T follicular helper cell (primary cell): ENCODE results near the gene TRPM2.

ENCODE experiments used
- DNase-seq: peaks from one replicate; pipeline ENCODE4 v3.0.0-alpha.2; 2020; ENCODE audit warnings: low read depth

The TRPM2 gene

DNA sequence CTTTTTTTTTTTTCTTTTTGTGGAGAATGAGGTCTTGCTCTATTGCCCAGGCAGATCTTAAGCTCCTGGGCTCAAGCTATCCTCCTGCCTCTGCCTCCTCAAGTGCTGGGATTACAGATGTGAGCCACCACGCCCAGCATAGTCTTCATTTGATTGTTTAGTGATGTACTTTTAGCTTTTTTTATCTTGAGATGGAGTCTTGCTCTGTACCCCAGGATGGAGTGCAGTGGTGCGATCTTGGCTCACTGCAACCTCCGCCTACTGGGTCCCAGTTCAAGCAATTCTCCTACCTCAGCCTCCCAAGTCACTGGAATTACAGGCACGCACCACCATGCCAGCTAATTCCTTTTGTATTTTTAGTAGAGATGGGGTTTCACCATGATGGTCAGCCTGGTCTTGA lies 77.9 kb downstream of the TRPM2 start:
- DNase-seq: no peak

DNA sequence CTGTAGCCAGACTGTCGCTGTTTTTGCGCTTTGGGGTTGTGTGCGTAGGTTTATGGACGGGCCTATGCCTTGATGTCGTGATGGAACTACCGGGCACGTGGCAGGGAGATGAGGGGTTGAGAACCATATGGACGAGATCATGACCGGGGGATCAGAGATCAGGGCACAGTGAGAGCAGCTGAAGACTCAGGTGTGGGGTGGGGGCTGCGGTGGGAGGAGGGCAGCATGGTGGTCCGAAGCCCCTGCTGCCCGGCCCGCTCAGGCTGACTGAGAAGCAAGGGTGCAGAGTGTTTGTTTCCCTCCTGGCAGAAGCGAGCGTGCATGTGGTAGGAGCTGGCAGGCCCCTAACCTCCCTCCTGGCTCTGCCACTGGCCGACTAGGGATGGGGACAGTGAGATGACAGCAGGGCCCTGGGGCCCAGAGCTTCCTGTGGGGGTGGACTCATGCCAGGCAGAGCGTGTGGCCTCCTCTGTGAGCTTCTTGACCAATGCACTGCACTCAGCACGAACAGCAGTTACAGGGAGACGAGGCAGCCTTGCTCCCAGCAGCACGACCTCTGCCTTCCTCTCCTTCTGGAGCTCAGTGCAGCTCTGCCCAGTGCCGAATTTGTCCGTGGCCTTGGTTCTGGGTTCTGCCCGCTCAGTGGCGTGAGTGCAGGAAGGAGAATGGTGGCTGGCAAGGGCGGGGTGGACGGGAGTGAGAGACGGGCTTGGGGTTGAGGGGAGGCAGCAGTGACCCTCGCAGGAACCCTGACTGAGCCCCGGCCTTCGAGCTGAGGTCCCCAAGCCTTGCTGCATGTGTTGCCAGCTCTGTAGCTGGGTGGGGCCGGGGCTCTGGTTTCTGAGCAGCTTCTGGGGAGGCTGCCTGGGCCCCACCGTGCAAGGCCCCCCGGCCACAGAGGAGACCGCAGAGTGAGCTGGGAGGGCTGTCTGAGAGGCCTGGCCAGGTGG lies 79.7 kb downstream of the TRPM2 start:
- DNase-seq: no peak

DNA sequence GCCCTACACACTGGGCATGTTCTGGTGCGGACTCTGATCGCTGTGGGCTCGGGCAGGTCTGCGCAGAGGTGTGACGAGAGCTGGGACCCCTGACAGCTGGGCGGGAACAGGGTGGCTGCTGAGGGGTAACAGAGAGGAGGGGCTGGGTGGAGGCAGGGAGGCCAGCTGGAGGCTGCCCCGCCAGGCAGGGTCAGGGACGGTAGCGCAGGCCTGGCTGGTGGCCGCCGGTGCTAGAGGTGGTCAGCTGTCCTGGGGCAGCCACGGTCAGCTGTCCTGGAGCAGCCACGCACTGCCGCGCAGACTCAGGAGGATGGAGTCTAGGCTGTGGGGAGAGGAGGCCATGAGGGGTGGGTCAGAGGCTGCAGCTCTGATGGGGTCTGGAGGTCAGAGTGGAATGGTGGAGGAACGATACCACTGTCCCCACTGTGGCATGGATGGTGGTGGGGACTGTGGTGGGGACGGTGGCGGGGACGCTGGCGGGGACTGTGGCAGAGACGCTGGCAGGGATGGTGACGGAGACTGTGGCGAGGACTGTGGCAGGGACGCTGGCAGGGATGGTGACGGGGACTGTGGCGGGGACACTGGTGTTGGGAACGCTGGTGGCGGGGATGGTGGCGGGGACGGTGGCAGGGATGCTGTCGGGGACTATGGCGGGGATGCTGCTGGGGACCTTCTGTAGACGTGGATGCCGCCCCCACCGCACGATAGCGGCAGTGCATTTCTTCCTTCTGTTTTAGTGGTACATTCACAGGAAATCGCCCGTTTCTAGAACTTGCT lies 80.6 kb downstream of the TRPM2 start:
- no peak for DNase-seq

DNA sequence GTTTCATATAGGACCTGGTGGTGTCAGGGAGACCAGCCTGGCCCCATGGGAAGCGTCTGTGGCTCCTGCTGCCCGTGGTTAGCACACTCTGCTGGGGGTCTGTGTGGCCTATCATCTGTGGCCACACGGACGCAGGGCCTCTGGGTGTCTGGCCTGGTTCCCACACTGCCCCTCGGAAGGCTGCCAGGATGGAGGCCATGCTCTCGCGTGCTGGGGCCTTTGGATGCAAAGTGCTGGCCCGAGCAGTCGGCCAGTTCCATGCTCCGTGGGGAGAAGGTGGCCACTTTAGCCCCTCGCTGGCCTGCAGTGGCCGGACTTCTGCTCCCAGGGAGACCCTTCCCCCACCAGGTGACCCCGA lies 81.1 kb downstream of the TRPM2 start:
- DNase-seq: no peak

DNA sequence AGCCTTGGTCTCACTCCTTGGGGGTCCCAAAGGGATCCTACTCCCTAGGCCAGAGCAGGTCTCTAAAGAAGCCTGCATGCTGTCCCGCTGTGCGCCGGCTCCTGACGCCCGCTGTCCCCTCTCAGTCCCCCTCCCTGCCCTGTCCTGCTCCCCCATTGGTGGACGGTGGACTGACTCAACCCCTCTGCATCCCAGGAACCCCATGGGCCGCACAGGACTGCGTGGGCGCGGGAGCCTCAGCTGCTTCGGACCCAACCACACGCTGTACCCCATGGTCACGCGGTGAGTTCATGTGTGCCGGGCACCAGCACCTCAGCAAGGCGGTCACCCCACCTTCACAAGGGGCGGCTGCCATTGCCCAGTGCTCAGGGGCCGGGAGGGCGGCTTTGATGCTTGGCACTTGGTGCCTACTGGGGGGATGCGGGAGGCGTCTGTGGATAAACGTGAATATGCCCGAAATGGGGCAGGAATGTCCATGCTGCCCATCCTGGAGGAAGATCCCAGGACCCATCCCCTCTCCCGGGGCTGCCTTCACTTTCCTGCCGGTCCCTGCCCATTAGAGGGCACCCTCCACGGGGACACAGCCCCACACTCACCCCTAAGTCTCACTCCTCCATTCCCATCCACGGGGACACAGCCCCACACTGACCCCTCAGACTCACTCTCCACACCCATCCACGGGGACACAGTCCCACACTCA lies 81.7 kb downstream of the TRPM2 start:
- DNase-seq: no peak

DNA sequence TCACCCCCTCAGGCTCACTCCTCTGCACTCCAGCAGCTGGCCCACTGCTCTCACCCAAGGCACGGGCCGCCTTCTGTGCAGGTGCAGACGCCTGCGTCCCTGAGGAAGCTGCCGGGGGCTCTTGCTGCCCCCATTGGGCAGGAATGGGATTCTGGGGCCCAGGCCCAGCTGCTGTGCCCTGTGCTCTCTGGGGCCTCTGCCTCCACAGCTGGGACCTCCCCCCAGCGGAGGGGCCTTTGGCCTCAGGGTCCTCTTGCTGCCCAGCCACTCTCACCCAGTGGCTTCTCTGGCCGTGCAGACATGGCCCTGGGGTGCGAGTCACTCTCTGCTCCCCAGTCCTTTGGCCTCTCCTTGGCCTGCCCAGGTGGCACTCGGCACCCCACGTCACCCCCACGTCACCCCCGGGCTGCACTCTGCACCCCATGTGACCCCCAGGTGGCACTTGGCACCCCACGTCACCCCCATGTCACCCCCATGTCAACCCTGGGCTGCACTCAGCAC lies 82.7 kb downstream of the TRPM2 start:
- DNase-seq: no peak

DNA sequence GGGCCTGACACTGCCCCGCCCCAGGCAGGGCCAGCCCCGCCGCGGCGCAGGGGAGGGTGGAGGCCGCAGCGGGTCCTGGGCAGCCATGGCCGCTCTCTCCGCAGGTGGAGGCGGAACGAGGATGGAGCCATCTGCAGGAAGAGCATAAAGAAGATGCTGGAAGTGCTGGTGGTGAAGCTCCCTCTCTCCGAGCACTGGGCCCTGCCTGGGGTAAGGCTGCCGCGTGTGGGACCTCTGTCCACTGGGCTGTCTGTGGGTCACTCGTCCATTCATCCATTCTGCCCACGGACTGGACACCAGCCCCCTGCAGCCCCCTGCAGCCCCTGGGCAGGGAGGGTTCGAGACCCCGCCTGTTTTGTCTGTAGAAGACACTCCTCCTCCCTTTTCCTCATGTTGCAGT lies 83.5 kb downstream of the TRPM2 start:
- no peak for DNase-seq

DNA sequence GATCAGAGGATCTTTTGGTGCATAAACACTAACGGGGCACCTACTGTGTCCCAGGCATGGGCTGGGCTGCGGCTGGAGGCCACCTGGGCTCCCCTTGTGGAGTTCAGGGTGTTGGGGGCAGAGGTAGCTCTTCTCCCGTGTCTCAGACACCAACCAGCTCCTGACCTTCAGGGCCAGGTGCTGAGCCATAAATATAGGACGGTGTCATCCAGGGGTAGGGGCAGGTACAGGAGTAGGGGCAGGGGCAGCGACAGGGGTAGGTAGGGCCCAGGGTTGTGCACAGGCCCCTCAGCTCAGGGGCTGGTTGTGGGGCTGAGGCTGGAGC lies 83.9 kb downstream of the TRPM2 start:
- DNase-seq: no peak

DNA sequence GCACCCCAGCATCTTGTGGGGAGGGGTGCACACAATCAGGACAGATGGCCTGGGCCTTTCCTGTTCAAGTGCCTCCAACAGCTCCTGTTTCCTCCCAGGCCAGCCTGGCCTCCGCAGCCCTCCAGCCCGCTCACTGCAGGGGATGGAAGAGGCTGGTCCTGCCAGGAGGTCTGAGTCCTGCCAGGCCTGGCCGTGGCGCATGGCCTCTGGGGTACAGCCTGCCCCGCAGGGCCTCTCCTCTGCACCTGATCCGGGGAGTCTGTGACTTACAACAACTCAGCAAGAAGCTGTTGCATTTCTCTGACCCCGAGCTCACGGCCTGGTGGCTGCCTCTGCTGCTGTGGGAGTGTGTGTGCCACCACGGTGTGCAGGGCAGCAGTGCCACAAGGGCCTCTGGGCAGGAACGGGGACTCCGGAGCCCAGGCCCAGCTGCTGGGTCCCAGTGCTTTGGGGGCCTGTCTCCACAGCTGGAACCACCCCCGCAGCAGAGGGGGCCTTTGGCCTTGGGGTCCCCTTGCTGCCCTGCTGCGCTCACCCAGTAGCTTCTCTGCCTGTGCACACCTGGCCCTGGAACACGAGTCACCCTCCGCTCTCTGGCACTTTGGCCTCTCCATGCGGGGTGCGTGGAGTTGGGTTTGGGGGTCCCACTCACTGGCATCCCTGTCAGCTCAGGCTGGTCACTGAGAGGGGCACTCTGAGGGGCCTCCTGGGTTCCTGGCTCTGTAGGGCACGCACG lies 84.4 kb downstream of the TRPM2 start:
- DNase-seq: no peak

DNA sequence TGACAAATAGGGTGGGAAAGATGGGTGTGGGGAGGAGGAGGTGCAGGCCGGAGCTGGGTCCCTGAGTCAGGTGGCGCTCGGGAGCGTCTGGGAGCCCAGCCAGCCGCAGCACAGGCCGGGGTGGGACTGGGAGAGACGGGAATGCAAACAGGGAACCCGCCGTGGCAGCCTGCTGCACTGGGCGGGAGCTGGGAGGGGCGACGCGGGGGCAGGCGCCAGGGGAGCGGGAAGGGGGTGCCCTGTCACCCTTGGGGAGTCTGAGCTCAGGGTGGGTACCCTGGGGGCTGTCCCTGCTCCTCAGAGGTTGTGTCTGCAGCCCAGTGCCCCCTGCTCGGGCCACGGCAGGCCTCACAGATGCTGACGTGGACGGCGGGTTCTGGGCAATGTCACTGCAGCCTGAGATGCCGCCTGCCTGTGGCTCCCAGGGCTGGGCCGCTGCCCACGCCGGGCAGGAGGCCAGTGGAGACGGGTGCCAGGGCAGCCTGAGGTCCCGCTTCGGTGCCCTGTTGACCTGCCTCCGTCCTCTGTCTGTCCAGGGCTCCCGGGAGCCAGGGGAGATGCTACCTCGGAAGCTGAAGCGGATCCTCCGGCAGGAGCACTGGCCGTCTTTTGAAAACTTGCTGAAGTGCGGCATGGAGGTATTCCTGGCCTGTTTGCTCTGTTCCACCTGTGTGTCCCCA lies 85.2 kb downstream of the TRPM2 start:
- DNase-seq: no peak

DNA sequence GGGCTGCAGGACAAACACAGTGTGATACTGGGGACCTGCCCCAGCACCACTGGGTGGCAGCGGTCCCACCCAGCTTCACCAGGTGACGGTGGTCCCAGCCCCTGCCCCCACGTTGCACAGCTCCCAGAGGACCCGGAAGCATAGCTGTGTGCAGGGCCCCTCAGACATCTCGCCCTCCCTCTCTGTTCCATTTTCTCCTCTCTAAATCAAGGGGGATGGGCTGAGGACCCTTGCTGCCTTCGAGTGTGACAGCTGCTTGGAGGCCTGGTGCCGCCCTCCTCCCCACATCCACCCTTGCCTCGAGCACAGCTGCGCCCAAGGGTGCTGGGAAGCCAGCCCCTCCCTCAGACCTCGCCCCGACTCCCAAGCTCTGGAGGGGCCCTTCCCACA lies 85.8 kb downstream of the TRPM2 start:
- no peak for DNase-seq

DNA sequence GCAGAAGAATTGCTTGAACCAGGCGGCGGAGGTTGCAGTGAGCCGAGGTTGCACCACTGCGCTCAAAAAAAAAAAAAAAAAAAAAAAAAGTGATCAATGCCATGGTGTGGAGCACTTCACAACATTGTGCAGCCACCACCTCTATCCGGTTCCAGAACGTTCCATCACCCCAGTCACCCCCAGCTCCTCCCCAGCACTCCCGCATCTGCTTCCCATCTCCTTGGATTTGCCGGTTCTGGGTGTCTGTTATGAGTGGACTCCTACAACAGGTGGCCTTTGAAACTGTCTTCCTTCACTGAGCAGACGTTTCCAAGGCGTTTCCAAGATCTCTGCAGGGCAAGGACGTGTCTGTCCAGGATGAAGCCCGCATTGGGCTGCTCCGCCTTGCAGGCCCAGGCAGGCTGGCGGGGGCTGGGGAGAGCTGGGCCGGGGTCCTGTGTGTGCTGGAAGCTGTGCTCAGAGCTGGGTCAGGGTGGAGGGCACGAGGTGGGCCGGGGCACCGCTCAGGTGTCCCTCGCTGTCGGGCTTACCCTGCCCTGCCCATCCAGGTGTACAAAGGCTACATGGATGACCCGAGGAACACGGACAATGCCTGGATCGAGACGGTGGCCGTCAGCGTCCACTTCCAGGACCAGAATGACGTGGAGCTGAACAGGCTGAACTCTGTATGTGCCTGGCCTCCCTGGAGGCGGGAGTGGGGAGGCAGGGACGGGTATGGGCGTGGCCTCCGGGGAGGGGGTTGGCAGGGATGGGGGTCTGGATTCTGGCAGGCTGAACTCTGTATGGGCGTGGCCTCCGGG lies 87.0 kb downstream of the TRPM2 start:
- DNase-seq: no peak

DNA sequence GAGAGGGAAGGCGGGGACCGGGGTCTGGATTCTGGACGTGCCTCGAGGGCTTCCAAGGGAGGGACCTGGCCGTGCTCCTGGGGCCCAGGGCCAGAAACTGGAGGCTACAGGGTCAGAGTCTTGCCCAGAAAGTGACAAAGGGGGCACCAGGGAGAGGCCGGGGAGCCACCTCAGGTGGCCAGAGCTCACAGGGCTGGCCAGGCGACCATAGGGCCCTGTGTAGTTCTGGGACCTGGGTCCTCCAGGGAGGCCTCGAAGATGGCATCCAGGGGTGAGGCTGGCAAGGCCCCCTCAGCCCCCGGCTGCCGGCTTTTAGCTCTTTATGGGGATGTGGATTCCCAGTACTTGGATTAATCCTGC lies 87.6 kb downstream of the TRPM2 start:
- DNase-seq: no peak

DNA sequence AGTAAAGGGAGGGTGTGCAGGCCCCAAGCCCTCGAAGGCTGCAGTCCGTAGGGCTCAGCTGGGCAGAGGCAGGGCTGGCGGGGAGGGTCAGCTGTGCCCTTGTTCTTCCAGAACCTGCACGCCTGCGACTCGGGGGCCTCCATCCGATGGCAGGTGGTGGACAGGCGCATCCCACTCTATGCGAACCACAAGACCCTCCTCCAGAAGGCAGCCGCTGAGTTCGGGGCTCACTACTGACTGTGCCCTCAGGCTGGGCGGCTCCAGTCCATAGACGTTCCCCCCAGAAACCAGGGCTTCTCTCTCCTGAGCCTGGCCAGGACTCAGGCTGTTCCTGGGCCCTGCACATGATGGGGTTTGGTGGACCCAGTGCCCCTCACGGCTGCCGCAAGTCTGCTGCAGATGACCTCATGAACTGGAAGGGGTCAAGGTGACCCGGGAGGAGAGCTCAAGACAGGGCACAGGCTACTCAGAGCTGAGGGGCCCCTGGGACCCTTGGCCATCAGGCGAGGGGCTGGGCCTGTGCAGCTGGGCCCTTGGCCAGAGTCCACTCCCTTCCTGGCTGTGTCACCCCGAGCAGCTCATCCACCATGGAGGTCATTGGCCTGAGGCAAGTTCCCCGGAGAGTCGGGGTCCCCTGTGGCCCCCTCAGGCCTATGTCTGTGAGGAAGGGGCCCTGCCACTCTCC lies 88.3 kb downstream of the TRPM2 start:
- no peak for DNase-seq

DNA sequence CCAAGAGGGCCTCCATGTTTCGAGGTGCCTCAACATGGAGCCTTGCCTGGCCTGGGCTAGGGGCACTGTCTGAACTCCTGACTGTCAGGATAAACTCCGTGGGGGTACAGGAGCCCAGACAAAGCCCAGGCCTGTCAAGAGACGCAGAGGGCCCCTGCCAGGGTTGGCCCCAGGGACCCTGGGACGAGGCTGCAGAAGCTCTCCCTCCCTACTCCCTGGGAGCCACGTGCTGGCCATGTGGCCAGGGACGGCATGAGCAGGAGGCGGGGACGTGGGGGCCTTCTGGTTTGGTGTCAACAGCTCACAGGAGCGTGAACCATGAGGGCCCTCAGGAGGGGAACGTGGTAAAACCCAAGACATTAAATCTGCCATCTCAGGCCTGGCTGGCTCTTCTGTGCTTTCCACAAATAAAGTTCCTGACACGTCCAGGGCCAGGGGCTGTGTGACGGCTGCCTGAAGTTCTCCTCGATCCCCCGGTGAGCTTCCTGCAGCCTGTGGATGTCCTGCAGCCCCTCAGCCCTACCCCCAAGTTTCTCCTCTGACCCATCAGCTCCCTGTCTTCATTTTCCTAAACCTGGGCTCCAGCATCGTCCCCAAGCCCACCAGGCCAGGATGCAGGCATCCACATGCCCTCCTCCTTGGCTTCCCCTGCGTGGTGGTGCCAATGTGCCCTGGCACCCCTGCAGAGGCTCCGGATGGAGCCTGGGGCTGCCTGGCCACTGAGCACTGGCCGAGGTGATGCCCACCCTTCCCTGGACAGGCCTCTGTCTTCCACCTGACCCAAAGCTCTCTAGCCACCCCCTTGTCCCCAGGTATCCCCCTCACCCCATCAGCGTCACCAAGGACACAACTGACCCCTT lies 89.1 kb downstream of the TRPM2 start:
- no peak for DNase-seq

DNA sequence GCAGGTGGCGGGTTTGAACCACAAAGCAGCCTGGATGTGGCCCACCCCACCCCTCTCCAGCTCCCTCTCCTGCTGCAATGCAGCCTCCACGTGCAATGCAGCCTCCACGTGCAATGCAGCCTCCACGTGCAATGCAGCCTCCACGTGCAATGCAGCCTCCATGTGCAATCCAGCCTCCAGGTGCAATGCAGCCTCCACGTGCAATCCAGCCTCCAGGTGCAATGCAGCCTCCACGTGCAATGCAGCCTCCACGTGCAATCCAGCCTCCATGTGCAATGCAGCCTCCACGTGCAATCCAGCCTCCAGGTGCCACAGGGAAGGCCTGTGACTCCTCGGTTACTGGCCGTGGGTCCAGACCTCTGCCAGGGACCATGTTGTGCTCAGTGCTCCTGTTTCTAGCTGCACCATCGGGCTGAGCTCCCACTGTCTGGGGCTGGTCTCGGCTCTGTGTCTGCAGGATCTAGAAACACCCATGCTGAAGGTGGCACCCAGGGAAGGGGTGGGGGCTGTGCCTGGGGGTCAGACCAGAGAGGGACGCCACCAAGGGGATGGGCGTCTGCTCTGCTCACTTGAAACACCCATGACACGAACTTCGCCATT lies 90.0 kb downstream of the TRPM2 start:
- DNase-seq: no peak

DNA sequence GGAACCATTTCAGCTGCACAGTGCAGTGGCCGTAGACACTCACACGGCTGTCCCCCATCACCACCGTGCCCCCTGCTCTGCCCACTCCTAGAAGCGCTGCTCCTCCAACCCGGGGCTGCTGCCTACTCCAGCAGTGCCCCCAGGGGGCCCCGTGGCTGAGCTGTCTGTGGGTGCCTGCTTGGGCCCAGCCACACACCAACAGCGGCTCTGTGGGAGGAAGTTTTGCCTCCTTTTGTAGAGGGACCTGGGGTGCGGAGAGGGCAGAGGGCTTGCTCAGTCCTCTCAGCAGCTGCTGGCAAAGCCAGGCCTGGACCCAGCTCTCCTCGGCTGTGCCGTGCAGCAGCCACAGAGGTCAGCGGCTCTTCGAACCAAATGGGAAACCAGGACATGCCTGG lies 90.5 kb downstream of the TRPM2 start:
- no peak for DNase-seq

DNA sequence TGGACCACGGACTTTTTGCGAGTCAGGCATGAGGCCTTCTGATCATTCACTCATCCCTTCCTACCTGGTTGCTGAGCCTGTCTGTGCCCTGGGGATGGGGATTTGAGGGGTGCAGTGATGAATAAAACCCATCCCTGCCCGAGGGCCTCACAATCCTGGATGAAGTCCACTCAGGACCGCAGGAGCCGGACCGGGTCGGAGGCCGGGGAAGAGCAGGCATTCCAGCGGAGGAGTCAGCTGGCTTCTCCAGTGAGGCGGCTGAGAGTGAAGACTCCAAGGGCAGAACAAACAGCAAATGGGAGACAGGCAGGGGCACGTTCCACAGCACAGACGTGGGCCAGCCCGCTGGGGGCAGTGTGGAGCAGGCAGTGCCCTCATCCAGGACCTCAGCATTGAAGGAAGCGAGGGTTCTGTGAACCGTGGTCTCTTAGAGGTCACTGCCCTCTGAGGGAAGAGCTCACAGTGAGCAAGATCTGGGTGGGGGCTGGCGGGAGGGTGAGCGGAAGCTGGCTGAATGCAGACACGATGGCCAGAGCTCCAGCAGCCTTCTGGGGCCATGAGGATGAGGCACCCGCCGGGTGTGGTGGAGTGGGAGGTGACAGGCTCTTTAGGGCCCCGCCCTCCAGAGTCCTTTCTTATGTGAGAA lies 91.0 kb downstream of the TRPM2 start:
- DNase-seq: no peak
